HEK293 (cell line): Measurements from ENCODE around the gene TRPC4AP.

Source experiments
- CTCF ChIA-PET: fragments of 350-600 bp; formaldehyde crosslinking; extraction: SDS; loops from one replicate; lab custom pipeline; 2021; ENCODE audit warnings: antibody characterized with exemption; lab: Yijun Ruan, JAX
- POLR2A ChIA-PET: fragments of 300-600 bp; formaldehyde crosslinking; extraction: SDS; loops from one replicate; lab custom pipeline; 2020; ENCODE audit warnings: antibody characterized with exemption, inconsistent platforms; lab: Yijun Ruan, JAX
- H3K27ac ChIP-seq: fragments of 200-500 bp; sonication (Bioruptor generic); 2 replicates; pipeline ENCODE4 v1.5.1; 2014; ENCODE audit warnings: low read depth, low read length, control low read depth, inconsistent platforms; ENCODE audit errors: extremely low read depth
- H3K36me3 ChIP-seq, 2 experiments: fragments of 200-500 bp in 1 of 2; sonication (Bioruptor generic) in 1 of 2; 1 replicate in 1 of 2; 2 replicates in 1 of 2; pipeline ENCODE4 v1.5.1; 2014 to 2017; ENCODE audit warnings: inconsistent platforms in 2 of 2, low read length in 2 of 2; ENCODE audit not compliant: control insufficient read depth in 2 of 2, insufficient read depth in 1 of 2
- H3K4me1 ChIP-seq: fragments of 200-500 bp; sonication (Bioruptor generic); 2 replicates; pipeline ENCODE4 v1.5.1; 2014; ENCODE audit warnings: mild to moderate bottlenecking, low read length, inconsistent platforms; ENCODE audit not compliant: control insufficient read depth, insufficient read depth
- H3K4me3 ChIP-seq: 2 replicates; pipeline ENCODE4 v1.5.1; 2011; ENCODE audit warnings: low read depth, mild to moderate bottlenecking, control low read depth, low read length, moderate library complexity
- H3K9me3 ChIP-seq: fragments of 200-500 bp; sonication (Bioruptor generic); 2 replicates; pipeline ENCODE4 v1.5.1; 2014; ENCODE audit warnings: low read depth, low read length, inconsistent platforms; ENCODE audit not compliant: control insufficient read depth, insufficient read depth
- PBX3 ChIP-seq: sonication (generic); formaldehyde crosslinking; IDR thresholded peaks from 2 replicates; pipeline ENCODE4 v1.8.1; 2022; ENCODE audit warnings: mild to moderate bottlenecking, moderate library complexity, missing genetic modification reagents
- PRDM10 ChIP-seq: fragments of 450-650 bp; formaldehyde crosslinking; IDR thresholded peaks from 2 replicates; pipeline ENCODE4 v1.5.1; 2016; ENCODE audit warnings: missing biosample characterization, missing genetic modification characterization
- REPIN1 ChIP-seq: fragments of 450-650 bp; formaldehyde crosslinking; IDR thresholded peaks from 2 replicates; pipeline ENCODE4 v1.5.1; 2017; ENCODE audit warnings: missing biosample characterization, missing genetic modification characterization, low read depth
- SCRT1 ChIP-seq: fragments of 450-650 bp; formaldehyde crosslinking; IDR thresholded peaks from 2 replicates; pipeline ENCODE4 v1.5.1; 2016; ENCODE audit warnings: missing biosample characterization, missing genetic modification characterization, borderline replicate concordance
- TRIM28 ChIP-seq: IDR thresholded peaks from 2 replicates; pipeline ENCODE4 v1.6.1; 2011; ENCODE audit warnings: low read length, control low read depth, borderline replicate concordance
- ZBTB6 ChIP-seq: fragments of 450-650 bp; formaldehyde crosslinking; IDR thresholded peaks from 2 replicates; pipeline ENCODE4 v1.5.1; 2017; ENCODE audit warnings: missing biosample characterization, missing genetic modification characterization
- ZBTB8A ChIP-seq: fragments of 450-650 bp; formaldehyde crosslinking; IDR thresholded peaks from 2 replicates; pipeline ENCODE4 v1.5.1; 2016; ENCODE audit warnings: missing biosample characterization, missing genetic modification characterization
- ZNF112 ChIP-seq: fragments of 450-650 bp; formaldehyde crosslinking; IDR thresholded peaks from 2 replicates; pipeline ENCODE4 v1.5.0; 2017; ENCODE audit warnings: missing biosample characterization, missing genetic modification characterization
- ZNF138 ChIP-seq: fragments of 450-650 bp; formaldehyde crosslinking; IDR thresholded peaks from 2 replicates; pipeline ENCODE4 v1.5.1; 2016; ENCODE audit warnings: missing biosample characterization, missing genetic modification characterization, borderline replicate concordance
- ZNF239 ChIP-seq: fragments of 450-650 bp; formaldehyde crosslinking; IDR thresholded peaks from 2 replicates; pipeline ENCODE4 v1.5.1; 2016; ENCODE audit warnings: missing biosample characterization, missing genetic modification characterization
- ZNF404 ChIP-seq: fragments of 450-650 bp; formaldehyde crosslinking; IDR thresholded peaks from 2 replicates; pipeline ENCODE4 v1.5.1; 2017; ENCODE audit warnings: missing biosample characterization, missing genetic modification characterization
- ZNF416 ChIP-seq: fragments of 450-650 bp; formaldehyde crosslinking; IDR thresholded peaks from 2 replicates; pipeline ENCODE4 v1.5.1; 2016; ENCODE audit warnings: missing biosample characterization, missing genetic modification characterization
- ZNF423 ChIP-seq: fragments of 450-650 bp; formaldehyde crosslinking; IDR thresholded peaks from 2 replicates; pipeline ENCODE4 v1.5.1; 2016; ENCODE audit warnings: missing biosample characterization, missing genetic modification characterization
- ZNF501 ChIP-seq: fragments of 450-650 bp; formaldehyde crosslinking; IDR thresholded peaks from 2 replicates; pipeline ENCODE4 v1.5.1; 2016; ENCODE audit warnings: missing biosample characterization, missing genetic modification characterization
- ZNF561 ChIP-seq: fragments of 450-650 bp; IDR thresholded peaks from 2 replicates; pipeline ENCODE4 v1.5.1; 2018; ENCODE audit warnings: missing biosample characterization, missing genetic modification characterization, borderline replicate concordance
- ZNF596 ChIP-seq: fragments of 450-650 bp; IDR thresholded peaks from 2 replicates; pipeline ENCODE4 v1.5.0; 2018; ENCODE audit warnings: missing biosample characterization, mild to moderate bottlenecking, missing genetic modification characterization, moderate library complexity
- ZNF664 ChIP-seq: fragments of 450-650 bp; formaldehyde crosslinking; IDR thresholded peaks from 2 replicates; pipeline ENCODE4 v1.5.1; 2016; ENCODE audit warnings: missing biosample characterization, missing genetic modification characterization
- ZNF776 ChIP-seq: fragments of 450-650 bp; formaldehyde crosslinking; IDR thresholded peaks from 2 replicates; pipeline ENCODE4 v1.5.0; 2017; ENCODE audit warnings: missing biosample characterization, missing genetic modification characterization, borderline replicate concordance

Gene TRPC4AP

GRCh38 chr20:35049776-35050352, 42.7 kb downstream of the TRPC4AP start:
- POLR2A ChIA-PET = no interaction called here
- no peaks in the 10 kb centered on the region for H3K9me3 ChIP-seq
- TF ChIP-seq ZBTB8A (tag by site-specific recombination) (no peak), ZNF776 (no peak)
- H3K4me1 ChIP-seq = no peaks in the 10 kb centered on the region
- no peak overlapping the region for H3K4me3 ChIP-seq
- H3K36me3 ChIP-seq = peaks cover 3 to 54% of the 10 kb centered on the region in 2 experiments; a peak in 2 of 3 replicates
- CTCF ChIA-PET = no interaction called here
- no peak overlapping the region for H3K27ac ChIP-seq

- peaks cover 10 to 54% of the 10 kb centered on the region in 2 experiments; a peak in 2 of 3 replicates for H3K36me3 ChIP-seq
- CTCF ChIA-PET = interaction anchor here (0.7 kb wide), 1 partner anchor 17 kb away, joined by 3 read pairs; no protein-coding TSS in a partner anchor
Measured at GRCh38 chr20:35048739-35049138, 43.9 kb downstream of the TRPC4AP start.

More at GRCh38 chr20:35048739-35049138, 43.9 kb downstream of the TRPC4AP start:
- no peak overlapping the region for H3K4me3 ChIP-seq
- no peaks in the 10 kb centered on the region for H3K9me3 ChIP-seq
- POLR2A ChIA-PET = no interaction called here
- no peak overlapping the region for H3K27ac ChIP-seq
- TF ChIP-seq ZNF112 = no peak
- TF ChIP-seq ZNF664 (tag by site-specific recombination) = no peak
- no peak for TF ChIP-seq PBX3 (CRISPR knock-in tag)
- TF ChIP-seq ZNF404 (tag by site-specific recombination) = no peak
- no peak for TF ChIP-seq ZNF239 (tag by site-specific recombination)
- no peak for TF ChIP-seq PRDM10 (tag by site-specific recombination)
- no peak for TF ChIP-seq TRIM28
- no peak for TF ChIP-seq ZNF501 (tag by site-specific recombination)
- no peak for TF ChIP-seq ZNF138
- no peak for TF ChIP-seq ZNF561 (tag by site-specific recombination)
- no peak for TF ChIP-seq ZNF423
- TF ChIP-seq ZNF596 = no peak
- no peak for TF ChIP-seq ZNF416 (tag by site-specific recombination)
- TF ChIP-seq SCRT1 (tag by site-specific recombination) = no peak
- TF ChIP-seq ZBTB6 (tag by site-specific recombination) = no peak
- TF ChIP-seq REPIN1 (tag by site-specific recombination) = no peak
- no peaks in the 10 kb centered on the region for H3K4me1 ChIP-seq
